Pons (tissue), 1 donor: Measurements from ENCODE around the gene SNRNP27.
"Not testable (repeated sequence)": the region's sequence is repeated elsewhere in the genome, so short reads cannot be mapped to it uniquely, and the experiment has no call there.

ENCODE experiments used
- DNase-seq: peaks from one replicate; pipeline ENCODE4 v3.0.0-alpha.2; 2016; ENCODE audit warnings: low spot score

The SNRNP27 gene

GRCh38 chr2:69893684-69894551 lies at the start of gene SNRNP27:
TSS of gene SNRNP27 (plus strand) at chr2:69893956. CDS start at chr2:69893985, 29 bp downstream.
- peak; percentile 74 for DNase-seq

- DNase-seq = no peak
These were observed 49.8 kb upstream of the SNRNP27 start for GRCh38 chr2:69843993-69844392.

- DNase-seq = no peak
These were observed 49.2 kb upstream of the SNRNP27 start for GRCh38 chr2:69844560-69844959.

- no peak for DNase-seq
These were observed 47.3 kb upstream of the SNRNP27 start for GRCh38 chr2:69846182-69847067.

- DNase-seq = no peak
These were observed 46.5 kb upstream of the SNRNP27 start for GRCh38 chr2:69847068-69847828.

GRCh38 chr2:69848186-69848790 lies 45.5 kb upstream of the SNRNP27 start:
- no peak for DNase-seq

- no peak for DNase-seq
These were observed 35.5 kb upstream of the SNRNP27 start for GRCh38 chr2:69858261-69858660.

GRCh38 chr2:69863298-69863697 lies 30.5 kb upstream of the SNRNP27 start:
- DNase-seq = no peak

- DNase-seq = no peak
These were observed 5.3 kb upstream of the SNRNP27 start for GRCh38 chr2:69888451-69888850.

- DNase-seq = no peak
These were observed 4.5 kb upstream of the SNRNP27 start for GRCh38 chr2:69889302-69889701.

GRCh38 chr2:69890881-69891280 lies 2.9 kb upstream of the SNRNP27 start:
- no peak for DNase-seq

- not testable (repeated sequence) for DNase-seq
These were observed 825 bp upstream of the SNRNP27 start for GRCh38 chr2:69892838-69893424.

GRCh38 chr2:69894737-69895136 lies 981 bp downstream of the SNRNP27 start:
- DNase-seq = not testable (repeated sequence)

GRCh38 chr2:69902213-69902922 lies 8.6 kb downstream of the SNRNP27 start:
- DNase-seq = no peak

- DNase-seq = no peak
These were observed 13.5 kb downstream of the SNRNP27 start for GRCh38 chr2:69907216-69907615.

- peak; percentile 92 for DNase-seq
These were observed 18.3 kb downstream of the SNRNP27 start for GRCh38 chr2:69911985-69912563.

GRCh38 chr2:69914164-69914949 lies 20.6 kb downstream of the SNRNP27 start:
- peak; percentile 100 for DNase-seq

- DNase-seq = no peak
These were observed 21.5 kb downstream of the SNRNP27 start, which contains the start of gene MXD1 for GRCh38 chr2:69914950-69915945. TSS of gene MXD1 (plus strand) at chr2:69915109. CDS start at chr2:69915331, 222 bp downstream.
